Ishikawa (cell line): Measurements from ENCODE around the gene SLC17A9.

Experiments
- CEBPB ChIP-seq: IDR thresholded peaks from 2 replicates; pipeline ENCODE4 v1.6.1; 2012
- EP300 ChIP-seq: IDR thresholded peaks from 2 replicates; pipeline ENCODE4 v1.6.1; 2012; ENCODE audit warnings: borderline replicate concordance
- FOXM1 ChIP-seq: IDR thresholded peaks from 2 replicates; pipeline ENCODE4 v1.6.1; 2012; ENCODE audit warnings: low read depth, borderline replicate concordance
- NFIC ChIP-seq: IDR thresholded peaks from 2 replicates; pipeline ENCODE4 v1.6.1; 2012
- RAD21 ChIP-seq: IDR thresholded peaks from 2 replicates; pipeline ENCODE4 v1.6.1; 2012; ENCODE audit warnings: low read depth
- REST ChIP-seq: IDR thresholded peaks from 2 replicates; pipeline ENCODE4 v1.6.1; 2012; ENCODE audit warnings: low read depth, mild to moderate bottlenecking
- TAF1 ChIP-seq: IDR thresholded peaks from 2 replicates; pipeline ENCODE4 v1.6.1; 2012; ENCODE audit warnings: low read depth, mild to moderate bottlenecking
- TCF12 ChIP-seq: IDR thresholded peaks from 2 replicates; pipeline ENCODE4 v1.6.1; 2012; ENCODE audit warnings: low read depth
- TEAD4 ChIP-seq: IDR thresholded peaks from 2 replicates; pipeline ENCODE4 v1.6.1; 2012
- USF1 ChIP-seq: IDR thresholded peaks from 2 replicates; pipeline ENCODE4 v1.6.1; 2012
- YY1 ChIP-seq: IDR thresholded peaks from 2 replicates; pipeline ENCODE4 v1.6.1; 2012; ENCODE audit warnings: low read depth
- TF ChIP-seq, protein P1 (sequence below): IDR thresholded peaks from 2 replicates; pipeline ENCODE4 v1.6.1; 2012

DNA sequence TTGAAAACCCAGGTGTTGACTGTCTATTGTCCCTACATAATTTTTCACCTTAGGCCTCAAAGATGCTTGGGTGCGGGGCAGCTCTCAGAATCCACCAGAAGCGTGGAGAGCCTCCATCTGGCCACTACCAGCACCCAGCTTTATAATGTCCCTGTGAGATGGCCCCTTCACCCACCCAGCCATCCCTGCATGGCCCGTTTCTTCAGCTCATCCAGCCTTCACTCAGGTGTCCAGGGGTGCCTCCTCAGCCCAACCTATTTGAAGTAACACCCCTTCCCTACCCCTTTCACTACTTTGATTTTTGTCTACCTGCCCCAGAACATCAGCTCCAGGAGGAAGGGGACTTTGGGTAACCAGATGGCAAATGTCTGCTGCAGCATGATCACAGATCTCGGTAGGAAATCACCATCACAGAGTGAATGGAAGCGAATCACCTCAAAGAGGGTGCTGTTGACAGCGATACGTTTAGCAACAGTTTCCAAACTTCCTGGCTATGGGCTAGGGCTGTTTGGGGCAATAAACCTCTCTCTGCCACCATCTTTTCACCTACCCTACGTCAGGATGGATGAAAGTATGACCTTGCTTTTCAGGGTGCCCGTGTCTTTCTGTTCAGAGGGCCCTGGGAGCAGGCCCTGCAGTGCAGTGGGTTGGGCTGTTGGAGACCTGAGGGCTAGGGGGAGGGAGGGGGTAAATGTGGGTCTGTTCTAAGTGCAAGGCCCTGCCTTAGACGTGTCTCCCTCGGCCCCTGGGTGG, 1.2 kb upstream of the SLC17A9 start:
- TF ChIP-seq FOXM1 (no peak), REST (no peak), EP300 (no peak), TAF1 (no peak), NFIC (no peak), RAD21 (no peak), CEBPB (no peak), TCF12 (no peak), TEAD4 (no peak), YY1 (no peak), USF1 (no peak)
- TF ChIP-seq, protein P1, sequence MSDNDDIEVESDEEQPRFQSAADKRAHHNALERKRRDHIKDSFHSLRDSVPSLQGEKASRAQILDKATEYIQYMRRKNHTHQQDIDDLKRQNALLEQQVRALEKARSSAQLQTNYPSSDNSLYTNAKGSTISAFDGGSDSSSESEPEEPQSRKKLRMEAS, result no peak
